ENCODE measurements around the gene CCDC175.

- TF ChIP-seq CTCF (conservative IDR thresholded peaks at IDR 0.05; ENCODE audit: low read length) (no peak), EZH2phosphoT487 (IDR thresholded peaks at IDR 0.05; ENCODE audit: borderline replicate concordance) (no peak)
Observed at GRCh38 chr14:59529189-59529588, 47.4 kb downstream of the CCDC175 start.
